Activated naive CD4-positive, alpha-beta T cell treated with anti-CD3 and anti-CD28 coated beads, Interleukin-2, amount 10 ng/mL, durations not matched to agents 7 days and 5 days (primary cell): ENCODE data around the gene CPN1.
"Not testable (repeated sequence)": the region's sequence is repeated elsewhere in the genome, so short reads cannot be mapped to it uniquely, and the experiment has no call there.

Experiments used
- CTCF ChIA-PET: fragments of 350-600 bp; sonication (Branson Sonifier 250); formaldehyde crosslinking; loops from one replicate; lab custom pipeline; 2021; ENCODE audit warnings: antibody characterized with exemption; lab: Charles Lee
- DNase-seq: peaks from one replicate; pipeline ENCODE4 v3.0.0-alpha.2; 2020
- H3K27ac Mint-ChIP-seq: one replicate; pipeline ENCODE4 v1.8.0; 2021; ENCODE audit warnings: mild to moderate bottlenecking, moderate library complexity, mixed read lengths
- H3K27me3 Mint-ChIP-seq: one replicate; pipeline ENCODE4 v1.8.0; 2021; ENCODE audit warnings: mild to moderate bottlenecking, mixed read lengths
- H3K36me3 Mint-ChIP-seq: one replicate; pipeline ENCODE4 v1.8.0; 2021; ENCODE audit warnings: mixed read lengths
- H3K4me1 Mint-ChIP-seq: one replicate; pipeline ENCODE4 v1.8.0; 2021; ENCODE audit warnings: mixed read lengths
- H3K4me3 Mint-ChIP-seq: one replicate; pipeline ENCODE4 v1.8.0; 2021; ENCODE audit warnings: mild to moderate bottlenecking, moderate library complexity, mixed read lengths
- H3K9me3 Mint-ChIP-seq: one replicate; pipeline ENCODE4 v1.8.0; 2021; ENCODE audit warnings: mixed read lengths

CPN1 gene

DNA sequence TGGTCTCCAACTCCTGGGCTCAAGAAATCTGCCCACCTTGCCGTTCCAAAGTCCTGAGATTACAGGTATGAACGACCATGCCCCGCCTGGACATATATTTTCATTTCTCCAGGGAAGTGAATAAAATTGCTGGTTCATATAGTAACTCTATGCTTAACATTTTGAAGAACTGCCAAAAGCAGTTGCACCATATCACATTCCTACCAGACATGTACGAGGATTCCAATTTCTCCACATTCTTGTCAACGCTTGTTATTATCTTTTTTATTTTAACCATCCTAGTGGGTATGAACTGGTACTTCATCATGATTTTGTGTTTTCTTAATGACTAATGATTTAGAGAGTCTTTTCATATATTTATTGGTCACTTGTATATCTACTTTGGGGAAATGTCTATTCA, 21.9 kb upstream of the CPN1 start:
- Mint-ChIP-seq H3K27me3 (peaks cover 44% of the 10 kb centered on the region), H3K4me3 (no peak overlapping the region), H3K36me3 (no peaks in the 10 kb centered on the region), H3K4me1 (no peaks in the 10 kb centered on the region), H3K27ac (no peak overlapping the region), H3K9me3 (no peaks in the 10 kb centered on the region)
- DNase-seq: no peak
- CTCF ChIA-PET: no interaction called here

DNA sequence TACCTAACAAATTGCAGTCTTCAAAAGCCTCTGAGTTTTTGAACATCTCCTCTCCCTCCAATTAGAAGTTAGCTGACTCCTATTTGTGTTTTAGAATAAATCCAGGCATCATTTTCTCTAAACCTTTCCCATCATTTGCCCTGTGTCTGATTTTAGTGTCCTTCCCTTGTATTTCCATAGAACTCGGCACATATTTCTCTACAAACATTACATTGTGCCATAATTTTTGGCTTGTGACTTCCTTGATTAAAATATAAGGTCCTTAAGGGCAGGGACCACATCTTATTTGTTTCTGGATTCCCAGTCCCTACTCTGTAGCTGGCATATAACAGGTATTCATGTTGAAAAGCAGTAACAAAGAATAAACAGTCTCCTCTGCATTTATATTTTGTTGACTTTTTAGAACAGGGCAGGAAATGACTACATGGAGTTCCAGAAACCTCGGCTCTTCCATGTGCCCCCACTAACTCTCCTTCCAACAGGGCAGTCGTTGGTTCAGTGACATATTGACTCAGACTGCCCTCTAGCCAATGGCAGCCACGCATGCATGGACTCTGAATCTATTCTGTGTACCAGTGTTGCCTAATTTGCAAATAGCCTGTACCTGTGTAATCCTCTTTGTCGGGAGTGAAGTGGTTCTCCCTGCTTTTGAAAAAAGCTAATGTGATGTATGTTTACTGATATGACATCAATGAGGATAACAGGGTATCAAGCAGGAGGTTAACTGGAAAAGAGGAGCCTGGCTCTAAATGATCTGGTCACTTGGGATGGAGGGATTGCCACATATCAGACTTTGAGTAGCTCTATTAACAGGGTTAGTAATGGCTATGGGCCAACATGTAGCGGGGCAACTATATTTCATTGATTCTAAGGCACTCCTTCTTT, 19.8 kb upstream of the CPN1 start:
- no peaks in the 10 kb centered on the region for H3K36me3 Mint-ChIP-seq
- no peaks in the 10 kb centered on the region for H3K4me1 Mint-ChIP-seq
- H3K27ac Mint-ChIP-seq: no peak overlapping the region
- H3K9me3 Mint-ChIP-seq: no peaks in the 10 kb centered on the region
- H3K4me3 Mint-ChIP-seq: no peak overlapping the region
- H3K27me3 Mint-ChIP-seq: peaks cover 43% of the 10 kb centered on the region
- DNase-seq: no peak
- CTCF ChIA-PET: no interaction called here

DNA sequence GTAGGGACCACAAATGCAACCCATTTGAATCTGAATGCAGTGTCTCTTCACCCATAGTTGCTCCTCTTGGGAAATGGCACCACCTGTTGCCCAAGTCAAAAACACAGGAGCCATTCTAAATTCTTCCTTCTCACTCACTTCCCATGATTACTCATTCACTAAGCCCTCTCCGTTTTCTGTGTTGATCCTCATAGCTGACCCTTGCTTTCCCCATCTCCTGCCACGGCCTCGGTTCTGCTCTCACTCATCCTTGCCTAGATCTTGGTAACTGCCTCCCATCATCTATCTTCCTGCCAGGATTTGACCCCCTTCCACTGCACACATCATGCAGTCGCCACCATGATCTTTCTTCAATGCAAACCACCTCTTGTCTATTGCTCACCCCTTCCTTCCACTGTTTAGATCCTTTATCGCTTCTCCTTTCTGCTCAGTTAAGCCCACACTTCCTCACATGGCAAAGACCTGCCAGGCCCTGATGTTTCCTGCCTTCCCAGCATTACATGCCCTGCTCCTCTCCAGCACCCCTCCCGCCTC, 19.0 kb upstream of the CPN1 start:
- Mint-ChIP-seq H3K27me3 (peaks cover 43% of the 10 kb centered on the region), H3K4me3 (no peak overlapping the region), H3K4me1 (no peaks in the 10 kb centered on the region), H3K36me3 (no peaks in the 10 kb centered on the region), H3K9me3 (no peaks in the 10 kb centered on the region), H3K27ac (no peak overlapping the region)
- CTCF ChIA-PET: no interaction called here
- no peak for DNase-seq

- CTCF ChIA-PET: no interaction called here
- H3K4me1 Mint-ChIP-seq: no peaks in the 10 kb centered on the region
- H3K4me3 Mint-ChIP-seq: no peak overlapping the region
- no peaks in the 10 kb centered on the region for H3K9me3 Mint-ChIP-seq
- DNase-seq: no peak
- H3K27ac Mint-ChIP-seq: no peak overlapping the region
- no peaks in the 10 kb centered on the region for H3K36me3 Mint-ChIP-seq
- peaks cover 35% of the 10 kb centered on the region for H3K27me3 Mint-ChIP-seq
Observed at GRCh38 chr10:100089241-100089640, 7.6 kb upstream of the CPN1 start.

DNA sequence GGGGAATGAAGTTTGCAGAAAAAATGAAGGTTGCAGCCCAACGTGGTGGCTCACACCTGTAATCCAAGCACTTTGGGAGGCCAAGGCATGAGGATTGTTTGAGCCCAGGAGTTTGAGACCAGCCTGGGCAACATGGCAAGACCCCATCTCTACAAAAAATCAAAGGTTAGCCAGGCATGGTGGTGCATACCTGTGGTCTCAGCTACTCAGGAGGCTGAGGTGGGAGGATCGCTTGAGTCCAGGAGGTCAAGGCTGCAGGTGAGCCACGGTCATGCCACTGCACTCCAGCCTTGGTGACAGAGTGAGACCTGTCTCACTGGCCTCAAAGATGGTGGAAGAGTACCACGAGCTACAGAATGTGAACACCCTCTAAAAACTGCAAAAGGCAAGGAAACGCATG, 5.0 kb upstream of the CPN1 start:
- H3K4me3 Mint-ChIP-seq, H3K9me3 Mint-ChIP-seq, H3K4me1 Mint-ChIP-seq, H3K36me3 Mint-ChIP-seq, CTCF ChIA-PET, H3K27ac Mint-ChIP-seq, DNase-seq: not testable (repeated sequence)
- H3K27me3 Mint-ChIP-seq: peaks cover 35% of the 10 kb centered on the region

- no peaks in the 10 kb centered on the region for H3K4me1 Mint-ChIP-seq
- H3K27ac Mint-ChIP-seq: no peak overlapping the region
- H3K4me3 Mint-ChIP-seq: no peak overlapping the region
- peaks cover 46% of the 10 kb centered on the region for H3K27me3 Mint-ChIP-seq
- CTCF ChIA-PET: no interaction called here
- no peak for DNase-seq
- no peaks in the 10 kb centered on the region for H3K9me3 Mint-ChIP-seq
- no peaks in the 10 kb centered on the region for H3K36me3 Mint-ChIP-seq
Observed at GRCh38 chr10:100085596-100085995, 3.9 kb upstream of the CPN1 start.

GRCh38 chr10:100083623-100084022, 2.0 kb upstream of the CPN1 start:
- Mint-ChIP-seq H3K4me3 (no peak overlapping the region), H3K36me3 (no peaks in the 10 kb centered on the region), H3K27me3 (peaks cover 37% of the 10 kb centered on the region), H3K9me3 (no peaks in the 10 kb centered on the region), H3K4me1 (no peaks in the 10 kb centered on the region), H3K27ac (no peak overlapping the region)
- CTCF ChIA-PET: no interaction called here
- no peak for DNase-seq

DNA sequence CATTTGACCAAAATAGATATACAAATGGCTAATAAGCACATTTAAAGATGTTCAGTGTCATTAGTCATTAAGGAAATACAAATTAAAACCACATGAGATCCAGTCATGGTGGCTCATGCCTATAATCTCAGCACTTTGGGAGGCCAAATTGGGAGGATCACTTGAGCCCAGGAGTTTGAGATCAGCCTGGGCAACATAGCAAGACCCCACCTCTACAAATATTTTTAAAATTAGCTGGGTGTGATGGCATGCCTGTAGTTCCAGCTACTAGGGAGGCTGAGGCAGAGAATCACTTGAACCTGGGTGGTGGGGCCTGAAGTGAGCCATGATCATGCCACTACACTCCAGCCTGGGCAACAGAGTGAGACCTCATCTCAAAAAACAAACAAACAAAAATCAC, 607 bp upstream of the CPN1 start:
- CTCF ChIA-PET, H3K36me3 Mint-ChIP-seq, DNase-seq, H3K4me1 Mint-ChIP-seq, H3K9me3 Mint-ChIP-seq, H3K4me3 Mint-ChIP-seq, H3K27ac Mint-ChIP-seq: not testable (repeated sequence)
- H3K27me3 Mint-ChIP-seq: peaks cover 30% of the 10 kb centered on the region

GRCh38 chr10:100076750-100077149, 4.9 kb downstream of the CPN1 start:
- no peak overlapping the region for H3K27ac Mint-ChIP-seq
- H3K9me3 Mint-ChIP-seq: no peaks in the 10 kb centered on the region
- no peaks in the 10 kb centered on the region for H3K4me1 Mint-ChIP-seq
- H3K27me3 Mint-ChIP-seq: peaks cover 18% of the 10 kb centered on the region
- CTCF ChIA-PET: no interaction called here
- no peak for DNase-seq
- H3K4me3 Mint-ChIP-seq: no peak overlapping the region
- no peaks in the 10 kb centered on the region for H3K36me3 Mint-ChIP-seq

DNA sequence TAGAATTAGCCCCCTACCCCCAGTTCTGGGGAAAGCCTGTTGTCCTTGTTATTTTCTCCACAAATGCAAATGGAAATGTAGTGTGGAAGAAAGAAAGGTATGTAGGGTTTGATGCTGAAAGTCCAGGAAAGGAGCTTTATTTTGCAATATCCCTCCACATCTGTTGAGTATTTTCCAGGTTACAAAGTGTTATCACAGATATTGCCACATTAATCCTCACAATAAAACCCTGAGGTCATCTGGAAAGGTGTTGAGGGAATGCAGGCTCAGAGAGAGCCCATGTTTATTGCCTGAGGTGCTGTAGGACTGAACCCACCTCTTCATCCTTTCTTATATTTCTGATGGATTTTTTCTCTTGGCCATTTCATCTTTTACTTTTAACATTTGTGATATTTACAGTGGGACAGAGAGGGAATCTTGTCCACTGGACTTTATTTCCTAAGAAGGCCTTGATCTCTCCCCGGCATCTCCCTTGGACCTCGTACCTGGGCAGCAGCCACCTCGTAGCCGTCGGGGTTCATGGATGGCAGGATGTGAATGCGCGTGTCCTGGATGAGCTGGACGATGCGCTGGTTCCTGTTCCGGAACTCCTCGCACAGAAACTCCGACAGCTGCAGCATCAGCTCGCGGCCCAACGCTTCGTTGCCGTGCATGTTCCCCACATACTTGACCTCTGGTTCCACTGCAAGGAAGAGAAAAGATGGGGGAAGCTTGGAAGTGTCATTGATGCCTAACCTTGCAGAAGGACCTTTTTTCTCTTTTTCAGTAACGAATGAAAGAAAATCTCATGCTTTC, 6.0 kb downstream of the CPN1 start:
- Mint-ChIP-seq H3K27me3 (peaks cover 7% of the 10 kb centered on the region), H3K36me3 (no peaks in the 10 kb centered on the region), H3K27ac (no peak overlapping the region), H3K9me3 (no peaks in the 10 kb centered on the region), H3K4me3 (no peak overlapping the region), H3K4me1 (no peaks in the 10 kb centered on the region)
- CTCF ChIA-PET: no interaction called here
- no peak for DNase-seq

DNA sequence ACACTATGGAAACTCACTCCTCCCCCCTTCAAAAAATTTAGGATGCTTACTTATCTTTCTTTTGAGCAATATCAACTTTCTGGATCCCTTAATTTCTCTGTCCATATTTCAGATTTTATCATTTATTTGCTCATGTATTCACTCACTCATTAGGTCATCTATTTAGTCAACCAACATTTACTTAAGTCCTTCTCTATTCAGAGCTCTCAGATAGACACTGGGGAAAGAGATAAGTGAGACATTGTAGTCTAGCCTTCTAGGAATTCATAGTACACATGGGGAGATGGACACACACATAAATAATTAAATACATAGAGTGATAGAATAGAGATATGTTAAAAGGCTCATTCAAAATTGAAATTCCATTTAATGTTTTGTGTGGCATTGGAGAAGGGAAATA, 9.2 kb downstream of the CPN1 start:
- Mint-ChIP-seq H3K4me1 (no peaks in the 10 kb centered on the region), H3K27me3 (peaks cover 3% of the 10 kb centered on the region), H3K4me3 (no peak overlapping the region), H3K9me3 (no peaks in the 10 kb centered on the region), H3K36me3 (no peaks in the 10 kb centered on the region), H3K27ac (no peak overlapping the region)
- CTCF ChIA-PET: interaction anchor here (1.2 kb wide), 1 partner anchor 227 kb away, joined by 3 read pairs; no protein-coding TSS in a partner anchor
- DNase-seq: no peak

DNA sequence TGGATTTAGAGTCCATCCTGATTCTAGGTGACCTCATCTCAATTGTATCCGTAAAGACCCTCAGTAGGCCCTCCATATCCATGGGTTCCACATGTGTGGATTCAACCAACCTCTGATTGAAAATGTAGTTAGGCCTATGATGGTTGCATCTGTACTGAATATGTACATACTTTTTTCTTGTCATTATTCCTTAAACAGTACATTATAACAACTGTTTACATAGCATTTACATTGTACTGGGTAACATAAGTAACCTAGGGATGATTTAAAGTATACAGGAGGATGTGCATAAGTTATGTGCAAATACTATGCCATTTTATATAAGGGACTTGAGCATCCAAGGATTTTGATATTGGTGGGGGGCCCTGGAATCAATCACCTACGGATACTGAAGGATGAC, 10.1 kb downstream of the CPN1 start:
- CTCF ChIA-PET: no interaction called here
- Mint-ChIP-seq H3K27ac (no peak overlapping the region), H3K9me3 (no peaks in the 10 kb centered on the region), H3K4me1 (no peaks in the 10 kb centered on the region), H3K27me3 (no peaks in the 10 kb centered on the region), H3K4me3 (no peak overlapping the region), H3K36me3 (no peaks in the 10 kb centered on the region)
- DNase-seq: no peak

DNA sequence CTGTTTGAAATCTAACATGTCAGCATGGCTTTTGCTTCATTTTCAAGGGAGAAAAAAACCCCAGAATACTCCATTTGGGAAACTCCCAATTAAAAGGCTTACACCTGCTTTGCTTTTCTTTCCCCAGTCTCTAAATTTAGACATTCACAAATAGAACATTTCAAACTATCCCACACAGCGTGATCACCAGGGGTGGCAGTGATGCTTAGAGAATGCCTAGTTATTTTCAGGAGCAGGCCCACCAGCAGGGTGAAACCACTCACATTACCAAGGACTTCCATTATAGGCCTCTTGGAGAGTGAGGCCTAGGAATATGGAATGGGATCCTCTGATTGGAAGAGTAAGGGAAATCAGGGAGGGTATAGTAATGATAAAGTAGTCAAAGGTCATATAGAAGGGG, 14.2 kb downstream of the CPN1 start:
- H3K36me3 Mint-ChIP-seq: no peaks in the 10 kb centered on the region
- H3K9me3 Mint-ChIP-seq: no peaks in the 10 kb centered on the region
- no peaks in the 10 kb centered on the region for H3K4me1 Mint-ChIP-seq
- H3K27ac Mint-ChIP-seq: no peak overlapping the region
- DNase-seq: no peak
- CTCF ChIA-PET: no interaction called here
- H3K4me3 Mint-ChIP-seq: no peak overlapping the region
- H3K27me3 Mint-ChIP-seq: peaks cover 4% of the 10 kb centered on the region

- no peaks in the 10 kb centered on the region for H3K9me3 Mint-ChIP-seq
- DNase-seq: no peak
- H3K4me1 Mint-ChIP-seq: no peaks in the 10 kb centered on the region
- H3K27ac Mint-ChIP-seq: no peak overlapping the region
- peaks cover 10% of the 10 kb centered on the region for H3K27me3 Mint-ChIP-seq
- H3K36me3 Mint-ChIP-seq: no peaks in the 10 kb centered on the region
- no peak overlapping the region for H3K4me3 Mint-ChIP-seq
- CTCF ChIA-PET: interaction anchor here (0.7 kb wide), 1 partner anchor 20 kb away, joined by 3 read pairs; no protein-coding TSS in a partner anchor
Observed at GRCh38 chr10:100065084-100065660, 16.5 kb downstream of the CPN1 start.
